HEK293 (cell line): Measurements from ENCODE around the gene IP6K2.

ENCODE experiments used
- CTCF ChIA-PET: fragments of 350-600 bp; formaldehyde crosslinking; extraction: SDS; loops from one replicate; lab custom pipeline; 2021; ENCODE audit warnings: antibody characterized with exemption; lab: Yijun Ruan, JAX
- POLR2A ChIA-PET: fragments of 300-600 bp; formaldehyde crosslinking; extraction: SDS; loops from one replicate; lab custom pipeline; 2020; ENCODE audit warnings: antibody characterized with exemption, inconsistent platforms; lab: Yijun Ruan, JAX
- H3K27ac ChIP-seq: fragments of 200-500 bp; sonication (Bioruptor generic); 2 replicates; pipeline ENCODE4 v1.5.1; 2014; ENCODE audit warnings: low read depth, low read length, control low read depth, inconsistent platforms; ENCODE audit errors: extremely low read depth
- H3K36me3 ChIP-seq, 2 experiments: fragments of 200-500 bp in 1 of 2; sonication (Bioruptor generic) in 1 of 2; 1 replicate in 1 of 2; 2 replicates in 1 of 2; pipeline ENCODE4 v1.5.1; 2014 to 2017; ENCODE audit warnings: inconsistent platforms in 2 of 2, low read length in 2 of 2; ENCODE audit not compliant: control insufficient read depth in 2 of 2, insufficient read depth in 1 of 2
- H3K4me1 ChIP-seq: fragments of 200-500 bp; sonication (Bioruptor generic); 2 replicates; pipeline ENCODE4 v1.5.1; 2014; ENCODE audit warnings: mild to moderate bottlenecking, low read length, inconsistent platforms; ENCODE audit not compliant: control insufficient read depth, insufficient read depth
- H3K4me3 ChIP-seq: 2 replicates; pipeline ENCODE4 v1.5.1; 2011; ENCODE audit warnings: low read depth, mild to moderate bottlenecking, control low read depth, low read length, moderate library complexity
- H3K9me3 ChIP-seq: fragments of 200-500 bp; sonication (Bioruptor generic); 2 replicates; pipeline ENCODE4 v1.5.1; 2014; ENCODE audit warnings: low read depth, low read length, inconsistent platforms; ENCODE audit not compliant: control insufficient read depth, insufficient read depth
- BCL11A ChIP-seq: fragments of 450-650 bp; formaldehyde crosslinking; IDR thresholded peaks from 2 replicates; pipeline ENCODE4 v1.5.1; 2016; ENCODE audit warnings: low read depth, missing biosample characterization, missing genetic modification characterization
- CTCF ChIP-seq: fragments of 450-650 bp; formaldehyde crosslinking; IDR thresholded peaks from 2 replicates; pipeline ENCODE4 v1.5.1; 2016; ENCODE audit warnings: missing biosample characterization, missing genetic modification characterization
- KLF17 ChIP-seq: fragments of 450-650 bp; formaldehyde crosslinking; IDR thresholded peaks from 2 replicates; pipeline ENCODE4 v1.5.1; 2016; ENCODE audit warnings: missing biosample characterization, missing genetic modification characterization
- MEIS1 ChIP-seq: sonication (generic); formaldehyde crosslinking; IDR thresholded peaks from 2 replicates; pipeline ENCODE4 v1.8.1; 2022; ENCODE audit warnings: missing genetic modification reagents, mild to moderate bottlenecking, borderline replicate concordance
- YY1 ChIP-seq: fragments of 450-650 bp; formaldehyde crosslinking; IDR thresholded peaks from 2 replicates; pipeline ENCODE4 v1.5.1; 2018; ENCODE audit warnings: missing biosample characterization, missing genetic modification characterization
- ZNF10 ChIP-seq: fragments of 450-650 bp; formaldehyde crosslinking; IDR thresholded peaks from 2 replicates; pipeline ENCODE4 v1.5.1; 2017; ENCODE audit warnings: missing biosample characterization, missing genetic modification characterization
- ZNF148 ChIP-seq: fragments of 450-650 bp; formaldehyde crosslinking; IDR thresholded peaks from 2 replicates; pipeline ENCODE4 v1.5.0; 2017; ENCODE audit warnings: missing biosample characterization, missing genetic modification characterization, borderline replicate concordance
- ZNF169 ChIP-seq: fragments of 450-650 bp; formaldehyde crosslinking; IDR thresholded peaks from 2 replicates; pipeline ENCODE4 v1.5.1; 2016; ENCODE audit warnings: missing biosample characterization, missing genetic modification characterization
- ZNF223 ChIP-seq: fragments of 450-650 bp; formaldehyde crosslinking; IDR thresholded peaks from 2 replicates; pipeline ENCODE4 v1.5.1; 2016; ENCODE audit warnings: missing biosample characterization, missing genetic modification characterization
- ZNF239 ChIP-seq: fragments of 450-650 bp; formaldehyde crosslinking; IDR thresholded peaks from 2 replicates; pipeline ENCODE4 v1.5.1; 2016; ENCODE audit warnings: missing biosample characterization, missing genetic modification characterization
- ZNF335 ChIP-seq: fragments of 450-650 bp; formaldehyde crosslinking; conservative IDR thresholded peaks from 2 replicates; pipeline ENCODE4 v1.5.1; 2016; ENCODE audit warnings: missing biosample characterization, missing genetic modification characterization
- ZNF362 ChIP-seq: fragments of 450-650 bp; formaldehyde crosslinking; IDR thresholded peaks from 2 replicates; pipeline ENCODE4 v1.5.1; 2016; ENCODE audit warnings: missing biosample characterization, missing genetic modification characterization
- ZNF394 ChIP-seq: fragments of 450-650 bp; formaldehyde crosslinking; IDR thresholded peaks from 2 replicates; pipeline ENCODE4 v1.5.1; 2016; ENCODE audit warnings: missing biosample characterization, missing genetic modification characterization, mild to moderate bottlenecking, moderate library complexity, borderline replicate concordance
- ZNF449 ChIP-seq: fragments of 450-650 bp; formaldehyde crosslinking; IDR thresholded peaks from 2 replicates; pipeline ENCODE4 v1.5.1; 2017; ENCODE audit warnings: missing biosample characterization, mild to moderate bottlenecking, missing genetic modification characterization, moderate library complexity
- ZNF513 ChIP-seq: fragments of 450-650 bp; IDR thresholded peaks from 2 replicates; pipeline ENCODE4 v1.5.1; 2018; ENCODE audit warnings: missing biosample characterization, missing genetic modification characterization
- ZNF548 ChIP-seq: fragments of 450-650 bp; formaldehyde crosslinking; IDR thresholded peaks from 2 replicates; pipeline ENCODE4 v1.5.1; 2016; ENCODE audit warnings: missing biosample characterization, missing genetic modification characterization
- ZNF580 ChIP-seq: fragments of 450-650 bp; formaldehyde crosslinking; IDR thresholded peaks from 2 replicates; pipeline ENCODE4 v1.5.1; 2016; ENCODE audit warnings: missing biosample characterization, missing genetic modification characterization
- ZSCAN5A ChIP-seq: fragments of 450-650 bp; formaldehyde crosslinking; IDR thresholded peaks from 2 replicates; pipeline ENCODE4 v1.5.1; 2016; ENCODE audit warnings: missing biosample characterization, missing genetic modification characterization

IP6K2 gene

GRCh38 chr3:48693826-48694225 lies 23.2 kb downstream of the IP6K2 start (continued):
- TF ChIP-seq ZNF148 (tag by site-specific recombination) (no peak), ZNF10 (no peak), ZSCAN5A (tag by site-specific recombination) (no peak), ZNF394 (tag by site-specific recombination) (no peak), ZNF169 (no peak), KLF17 (no peak), ZNF223 (no peak)
- TF ChIP-seq, all 188 proteins: peak for 0

- Histone ChIP-seq H3K4me3 (no peak overlapping the region), H3K36me3 (peaks cover 37 to 85% of the 10 kb centered on the region in 2 experiments), H3K4me1 (peaks cover 5% of the 10 kb centered on the region), H3K9me3 (no peaks in the 10 kb centered on the region), H3K27ac (no peak overlapping the region)
- CTCF ChIA-PET = interaction anchor here (0.8 kb wide), 1 partner anchor 33 kb away, joined by 3 read pairs; no protein-coding TSS in a partner anchor
- POLR2A ChIA-PET = no interaction called here
- TF ChIP-seq MEIS1 (CRISPR knock-in tag) (no peak), ZNF10 (no peak), ZNF449 (tag by site-specific recombination) (no peak), ZNF513 (tag by site-specific recombination) (no peak), ZNF362 (tag by site-specific recombination) (no peak), ZNF239 (tag by site-specific recombination) (no peak), ZNF335 (tag by site-specific recombination) (no peak), ZNF580 (tag by site-specific recombination) (no peak), ZNF548 (tag by site-specific recombination) (no peak), CTCF (tag by site-specific recombination) (no peak), YY1 (tag by site-specific recombination) (no peak), BCL11A (tag by site-specific recombination) (no peak)
Observed at GRCh38 chr3:48692551-48692950, 24.5 kb downstream of the IP6K2 start.
